GM19452 (cell line): ENCODE results near the gene METTL25B.

Experiments used
- ATAC-seq: cut with Tn5 transposase; IDR thresholded peaks from one replicate; pipeline ENCODE4 v1.9.1; 2021; ENCODE audit not compliant: unreplicated experiment

METTL25B gene

GRCh38 chr1:156727926-156728598 lies at the start of gene METTL25B:
TSS of gene METTL25B (plus strand) at chr1:156728469. CDS start at chr1:156729105, 636 bp downstream.
- ATAC-seq, result peak; percentile 53

- ATAC-seq, result no peak
Observed at GRCh38 chr1:156680056-156680455, 48.2 kb upstream of the METTL25B start.

DNA sequence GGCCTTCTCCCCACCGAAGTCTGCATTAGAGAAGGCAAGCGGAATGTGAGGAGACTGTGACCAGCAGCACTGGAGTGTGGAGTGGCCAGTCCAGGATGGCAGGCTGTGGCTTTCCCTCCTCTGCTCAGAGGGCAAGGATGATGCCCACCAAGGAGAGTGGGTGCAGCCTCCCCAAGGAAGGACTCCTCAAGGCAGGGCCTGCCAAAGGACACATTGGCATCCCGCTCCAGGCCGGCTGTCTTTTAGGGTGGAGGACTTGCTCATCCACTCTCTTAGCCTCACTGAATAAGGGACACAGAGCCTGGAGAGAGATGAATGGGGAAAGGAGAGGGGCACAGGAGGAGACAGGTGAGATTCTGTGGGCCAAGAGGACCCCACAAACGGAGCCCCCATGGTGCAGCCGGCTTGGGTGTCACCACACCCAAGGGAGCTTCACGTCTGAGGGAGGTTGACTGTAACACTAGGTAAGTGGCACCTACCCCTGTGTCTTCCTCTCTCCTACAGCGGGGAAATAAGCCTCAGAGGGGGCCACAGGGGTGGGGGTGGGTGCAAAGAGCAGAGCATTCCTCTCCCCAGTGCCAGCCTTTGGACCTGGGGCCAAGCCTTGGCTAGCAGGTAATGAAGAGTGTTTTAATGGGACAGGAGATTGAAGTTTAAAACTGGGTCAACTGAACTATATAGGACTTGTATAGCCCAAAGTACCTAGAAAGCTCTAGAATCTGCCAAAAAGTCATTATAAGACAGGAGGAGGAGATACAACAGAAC lies 46.9 kb upstream of the METTL25B start:
- ATAC-seq, result no peak

GRCh38 chr1:156682166-156682890 lies 45.9 kb upstream of the METTL25B start:
- ATAC-seq, result no peak

GRCh38 chr1:156684227-156684782 lies 44.0 kb upstream of the METTL25B start:
- no peak for ATAC-seq

DNA sequence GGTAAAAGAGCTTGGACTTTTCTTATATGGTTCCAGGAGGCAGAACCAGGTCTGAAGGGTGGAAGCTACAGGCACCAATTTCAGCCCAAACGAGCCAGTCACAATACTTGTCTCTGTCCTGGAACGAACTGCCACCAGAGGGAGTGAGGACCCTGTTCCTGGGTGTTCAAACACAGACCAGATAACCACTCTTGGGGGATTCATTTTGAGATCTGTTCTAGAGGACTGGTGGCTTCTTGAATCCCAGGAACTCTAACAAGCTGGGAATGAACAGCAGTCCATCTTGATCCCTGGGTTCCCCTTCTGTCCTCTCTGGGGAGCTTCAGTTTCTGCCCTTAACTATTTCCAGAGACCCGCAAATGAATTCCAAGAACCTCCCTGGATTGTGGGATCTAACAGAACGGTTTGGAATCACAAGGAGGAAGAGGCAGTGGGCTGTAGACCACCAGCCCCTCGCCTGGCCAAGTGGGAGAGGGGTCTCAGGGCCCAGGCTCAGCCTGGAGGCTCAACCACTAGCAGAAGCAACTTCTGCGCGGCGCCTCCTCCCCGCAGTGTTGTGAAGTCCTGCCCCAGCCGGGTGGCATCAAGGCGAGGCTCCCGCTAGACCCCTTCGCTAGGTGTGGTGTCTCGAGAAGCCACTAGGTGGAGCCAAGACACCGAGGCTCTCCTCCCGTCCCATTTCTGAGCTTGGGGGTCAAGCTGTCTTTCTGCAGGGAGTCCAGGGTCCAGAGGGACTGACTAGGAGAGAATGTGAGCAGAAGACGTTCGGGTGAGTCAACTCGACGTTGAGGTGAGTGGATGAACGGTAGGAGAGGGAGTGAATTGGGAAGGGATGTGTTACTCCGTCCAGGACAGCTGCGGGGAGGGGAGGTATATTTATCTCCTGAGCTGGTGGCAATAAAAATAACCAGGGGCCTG lies 39.0 kb upstream of the METTL25B start:
- ATAC-seq, result no peak

- ATAC-seq, result no peak
Observed at GRCh38 chr1:156689953-156690674, 38.2 kb upstream of the METTL25B start.

DNA sequence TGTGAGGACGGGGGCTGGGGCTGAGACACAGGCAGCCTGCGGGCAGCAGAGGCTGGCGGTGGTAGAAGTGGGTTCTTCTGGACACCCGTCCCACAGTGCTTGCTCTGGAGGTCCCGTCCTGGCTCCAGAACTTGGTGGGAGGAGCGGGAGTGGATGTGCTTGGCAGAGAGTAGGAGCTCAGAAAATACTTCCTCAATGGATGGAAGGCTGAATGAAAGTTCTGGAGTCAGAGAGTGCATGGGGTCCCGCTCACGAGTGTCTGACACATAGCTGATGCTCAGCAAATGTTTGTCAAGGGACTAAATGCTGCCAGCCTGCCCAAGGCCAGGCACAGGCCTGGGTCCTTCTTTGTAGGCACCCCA lies 37.6 kb upstream of the METTL25B start:
- ATAC-seq, result no peak

- no peak for ATAC-seq
Observed at GRCh38 chr1:156691191-156691590, 37.1 kb upstream of the METTL25B start.

GRCh38 chr1:156691665-156692440 lies 36.4 kb upstream of the METTL25B start:
- no peak for ATAC-seq

GRCh38 chr1:156692441-156692924 lies 35.8 kb upstream of the METTL25B start:
- no peak for ATAC-seq

DNA sequence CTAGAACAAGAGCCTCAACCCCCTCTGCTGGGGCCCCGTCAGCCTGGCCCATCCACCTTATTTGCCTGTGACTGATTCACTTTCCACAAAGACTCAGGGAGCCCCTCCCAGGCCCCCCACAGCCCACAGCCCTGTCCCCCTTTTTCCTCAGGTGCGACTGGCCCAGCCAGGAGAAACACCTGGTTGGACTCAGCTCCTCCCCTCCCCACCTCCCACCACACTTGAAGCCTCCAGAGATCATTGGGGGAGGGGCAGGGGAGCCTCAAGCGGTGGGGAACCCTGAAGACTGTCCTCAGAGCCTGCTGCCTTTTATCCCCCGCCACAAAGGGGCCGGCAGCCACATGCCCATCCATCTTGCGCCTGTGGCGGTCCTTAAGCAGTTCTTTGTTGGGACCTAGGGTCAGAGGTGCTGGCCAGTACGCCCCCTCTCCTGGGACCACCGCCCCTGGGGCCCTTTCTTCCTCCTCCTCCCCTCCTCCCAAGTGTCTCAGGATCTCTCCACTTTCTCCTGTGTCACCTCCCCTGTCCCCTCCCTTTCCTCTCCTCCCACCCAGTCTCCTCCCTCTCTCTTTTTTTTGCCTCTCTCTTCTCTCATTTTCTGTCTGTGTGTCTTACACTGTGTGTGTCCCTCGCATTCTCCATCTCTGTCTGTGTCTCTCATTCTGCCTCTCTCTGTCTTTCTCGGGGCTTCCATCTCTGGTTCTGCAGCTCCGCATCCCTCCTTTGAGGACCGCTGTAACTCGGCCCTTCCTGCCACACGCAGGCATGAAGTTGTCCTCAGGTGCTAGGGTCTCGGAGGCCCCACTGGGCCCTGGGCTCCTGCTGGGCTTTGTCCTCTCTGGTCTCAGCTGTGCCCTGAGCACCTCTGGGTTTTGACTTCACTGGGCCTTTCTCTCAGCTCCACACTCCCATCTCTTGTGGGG lies 35.1 kb upstream of the METTL25B start:
- ATAC-seq, result no peak

GRCh38 chr1:156693848-156694689 lies 34.2 kb upstream of the METTL25B start:
- ATAC-seq, result no peak

DNA sequence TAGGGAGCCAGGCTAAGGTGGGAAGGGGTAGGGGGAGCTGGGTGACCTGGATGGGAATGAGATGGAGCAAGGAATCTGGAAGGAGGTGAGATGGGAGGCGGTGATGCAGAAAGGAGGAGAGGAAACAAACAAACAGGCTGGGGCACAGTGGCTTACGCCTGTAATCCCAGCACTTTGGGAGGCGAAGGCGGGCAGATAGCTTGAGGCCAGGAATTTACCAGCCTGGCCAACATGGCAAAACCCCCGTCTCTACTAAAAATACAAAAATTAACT lies 33.6 kb upstream of the METTL25B start:
- ATAC-seq, result no peak

GRCh38 chr1:156696755-156697154 lies 31.5 kb upstream of the METTL25B start:
- ATAC-seq, result no peak

DNA sequence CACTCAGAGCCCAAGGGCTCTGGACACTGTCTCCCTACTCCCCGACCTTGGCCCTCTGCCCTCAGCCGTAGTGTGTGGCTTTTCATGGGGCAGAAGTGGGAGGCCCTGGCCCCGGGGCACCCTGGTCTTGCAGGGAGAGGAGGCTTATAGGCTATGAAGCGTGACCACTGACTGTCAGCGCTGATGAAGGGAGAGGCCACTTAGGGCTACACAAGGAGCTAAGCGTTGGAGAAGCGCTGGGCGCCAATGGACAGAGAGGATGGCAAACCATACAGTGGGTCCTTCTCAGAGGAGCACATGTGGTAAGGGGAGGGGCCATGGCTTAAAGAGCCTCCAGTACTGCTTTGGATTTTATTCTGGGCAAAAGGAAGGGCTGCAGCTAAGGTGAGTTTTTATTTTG lies 30.8 kb upstream of the METTL25B start:
- ATAC-seq, result no peak

DNA sequence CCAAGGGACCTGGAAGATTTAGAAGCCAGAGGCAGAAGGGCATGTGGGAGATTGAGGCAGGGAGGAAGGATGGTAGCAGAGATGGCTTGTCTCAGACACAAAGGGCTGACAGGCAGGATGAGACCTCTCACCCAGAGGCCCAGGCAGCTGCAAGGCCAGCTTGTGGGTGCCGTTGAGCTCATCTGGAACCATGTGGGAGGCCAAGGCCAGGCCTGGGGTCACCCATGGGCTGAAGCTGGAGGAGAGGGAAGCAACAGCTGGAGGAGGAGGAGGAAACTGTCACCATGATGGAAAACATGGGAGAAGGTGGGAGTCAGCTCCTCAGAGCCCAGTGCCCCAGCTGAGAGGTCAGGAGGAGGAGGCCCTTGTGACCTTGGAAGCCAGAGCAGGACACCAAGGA lies 29.3 kb upstream of the METTL25B start:
- ATAC-seq, result no peak
